Activated T-cell treated with anti-CD3 and anti-CD28 coated beads for 1 hour (primary cell): Measurements from ENCODE around the gene INCA1.

Source experiments
- DNase-seq: peaks from one replicate; pipeline ENCODE4 v3.0.0-alpha.2; 2020; ENCODE audit warnings: low read depth

The INCA1 gene

GRCh38 chr17:4969551-4970173 is 27.7 kb downstream of the INCA1 start:
- DNase-seq = no peak

GRCh38 chr17:4969047-4969550 is 28.2 kb downstream of the INCA1 start:
- DNase-seq = no peak

GRCh38 chr17:4968486-4969046 is 28.8 kb downstream of the INCA1 start:
- no peak for DNase-seq

- DNase-seq = peak; percentile 86
These were observed 29.5 kb downstream of the INCA1 start, which contains the start of gene SPAG7 for GRCh38 chr17:4967539-4968485. TSS of gene SPAG7 (minus strand) at chr17:4967817. CDS start at chr17:4967804, 13 bp downstream.

GRCh38 chr17:4966844-4967538 is 30.3 kb downstream of the INCA1 start:
- DNase-seq = peak; percentile 80

GRCh38 chr17:4965311-4965986 is 31.9 kb downstream of the INCA1 start:
- DNase-seq = no peak

GRCh38 chr17:4960279-4960922 is 36.9 kb downstream of the INCA1 start:
- DNase-seq = no peak

- DNase-seq = no peak
These were observed 37.9 kb downstream of the INCA1 start for GRCh38 chr17:4959261-4959965.

- DNase-seq = no peak
These were observed 39.2 kb downstream of the INCA1 start for GRCh38 chr17:4958102-4958501.

- DNase-seq = peak; percentile 49
These were observed 40.7 kb downstream of the INCA1 start for GRCh38 chr17:4956493-4957061.

GRCh38 chr17:4955091-4955490 is 42.2 kb downstream of the INCA1 start:
- no peak for DNase-seq

- DNase-seq = no peak
These were observed 43.8 kb downstream of the INCA1 start for GRCh38 chr17:4953451-4953961.

GRCh38 chr17:4951486-4951885 is 45.8 kb downstream of the INCA1 start:
- no peak for DNase-seq

GRCh38 chr17:4950746-4951204 is 46.5 kb downstream of the INCA1 start, which contains the start of gene ENO3:
TSS of gene ENO3 (plus strand) at chr17:4951119. CDS start at chr17:4951830, 711 bp downstream.
- no peak for DNase-seq

- DNase-seq = peak; percentile 52
These were observed 47.1 kb downstream of the INCA1 start for GRCh38 chr17:4950075-4950745.

GRCh38 chr17:4949321-4950074 is 47.8 kb downstream of the INCA1 start:
- peak; percentile 61 for DNase-seq

- DNase-seq = peak; percentile 47
These were observed 48.4 kb downstream of the INCA1 start for GRCh38 chr17:4948931-4949320.
